Measurements from ENCODE around the gene TNRC6C. TPM values are rescaled to one million over a fixed set of nuclear protein-coding genes. Genes with fewer than 3 reads are reported as not detected.

TNRC6C gene
- total RNA-seq, 1 donor from 2014 or later, result 27.0 TPM

- H3K36me3 Mint-ChIP-seq, result peaks cover 28% of the 10 kb centered on the region
- H3K4me3 Mint-ChIP-seq, result no peak overlapping the region
- peaks cover 18% of the 10 kb centered on the region for H3K4me1 Mint-ChIP-seq
- no peak for DNase-seq (ENCODE audit: low spot score in 2 of 2, unreplicated experiment in 2 of 2)
- no peak overlapping the region for H3K27ac Mint-ChIP-seq
- peaks cover 9% of the 10 kb centered on the region for H3K9me3 Mint-ChIP-seq
- TF ChIP-seq, protein P1, sequence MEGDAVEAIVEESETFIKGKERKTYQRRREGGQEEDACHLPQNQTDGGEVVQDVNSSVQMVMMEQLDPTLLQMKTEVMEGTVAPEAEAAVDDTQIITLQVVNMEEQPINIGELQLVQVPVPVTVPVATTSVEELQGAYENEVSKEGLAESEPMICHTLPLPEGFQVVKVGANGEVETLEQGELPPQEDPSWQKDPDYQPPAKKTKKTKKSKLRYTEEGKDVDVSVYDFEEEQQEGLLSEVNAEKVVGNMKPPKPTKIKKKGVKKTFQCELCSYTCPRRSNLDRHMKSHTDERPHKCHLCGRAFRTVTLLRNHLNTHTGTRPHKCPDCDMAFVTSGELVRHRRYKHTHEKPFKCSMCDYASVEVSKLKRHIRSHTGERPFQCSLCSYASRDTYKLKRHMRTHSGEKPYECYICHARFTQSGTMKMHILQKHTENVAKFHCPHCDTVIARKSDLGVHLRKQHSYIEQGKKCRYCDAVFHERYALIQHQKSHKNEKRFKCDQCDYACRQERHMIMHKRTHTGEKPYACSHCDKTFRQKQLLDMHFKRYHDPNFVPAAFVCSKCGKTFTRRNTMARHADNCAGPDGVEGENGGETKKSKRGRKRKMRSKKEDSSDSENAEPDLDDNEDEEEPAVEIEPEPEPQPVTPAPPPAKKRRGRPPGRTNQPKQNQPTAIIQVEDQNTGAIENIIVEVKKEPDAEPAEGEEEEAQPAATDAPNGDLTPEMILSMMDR (IDR thresholded peaks at IDR 0.05; ENCODE audit: unreplicated experiment), result no peak
- no peaks in the 10 kb centered on the region for H3K27me3 Mint-ChIP-seq (ENCODE audit: low read depth)
Observed at GRCh38 chr17:78044280-78044835, 85.9 kb downstream of the TNRC6C start.

GRCh38 chr17:78045316-78045715, 86.8 kb downstream of the TNRC6C start:
- H3K9me3 Mint-ChIP-seq, result peaks cover 9% of the 10 kb centered on the region

GRCh38 chr17:78046923-78047322, 88.4 kb downstream of the TNRC6C start:
- Mint-ChIP-seq H3K4me1 (no peaks in the 10 kb centered on the region), H3K36me3 (peaks cover 50% of the 10 kb centered on the region), H3K27ac (no peak overlapping the region), H3K27me3 (ENCODE audit: low read depth) (no peaks in the 10 kb centered on the region), H3K4me3 (no peak overlapping the region), H3K9me3 (peaks cover 9% of the 10 kb centered on the region)
- TF ChIP-seq, protein P1 (IDR thresholded peaks at IDR 0.05; ENCODE audit: unreplicated experiment), result no peak
- no peak for DNase-seq (ENCODE audit: low spot score in 2 of 2, unreplicated experiment in 2 of 2)

More at GRCh38 chr17:78045316-78045715, 86.8 kb downstream of the TNRC6C start:
- no peak for DNase-seq (ENCODE audit: low spot score in 2 of 2, unreplicated experiment in 2 of 2)
- Mint-ChIP-seq H3K27ac (no peak overlapping the region), H3K4me3 (no peak overlapping the region), H3K36me3 (peaks cover 37% of the 10 kb centered on the region), H3K4me1 (peaks cover 10% of the 10 kb centered on the region), H3K27me3 (ENCODE audit: low read depth) (no peaks in the 10 kb centered on the region)
- TF ChIP-seq, protein P1 (IDR thresholded peaks at IDR 0.05; ENCODE audit: unreplicated experiment), result no peak

- H3K27me3 Mint-ChIP-seq (ENCODE audit: low read depth), result no peaks in the 10 kb centered on the region
- peaks cover 49% of the 10 kb centered on the region for H3K36me3 Mint-ChIP-seq
- no peak overlapping the region for H3K27ac Mint-ChIP-seq
- DNase-seq (ENCODE audit: low spot score in 2 of 2, unreplicated experiment in 2 of 2), result no peak
- H3K4me3 Mint-ChIP-seq, result no peak overlapping the region
- H3K4me1 Mint-ChIP-seq, result no peaks in the 10 kb centered on the region
- TF ChIP-seq, protein P1 (IDR thresholded peaks at IDR 0.05; ENCODE audit: unreplicated experiment), result no peak
- H3K9me3 Mint-ChIP-seq, result peaks cover 9% of the 10 kb centered on the region
Observed at GRCh38 chr17:78048346-78049292, 90.1 kb downstream of the TNRC6C start.

GRCh38 chr17:78049609-78050008, 91.1 kb downstream of the TNRC6C start:
- peaks cover 9% of the 10 kb centered on the region for H3K9me3 Mint-ChIP-seq
- H3K27ac Mint-ChIP-seq, result no peak overlapping the region
- H3K36me3 Mint-ChIP-seq, result peaks cover 47% of the 10 kb centered on the region
- no peak for DNase-seq (ENCODE audit: low spot score in 2 of 2, unreplicated experiment in 2 of 2)
- TF ChIP-seq, protein P1 (IDR thresholded peaks at IDR 0.05; ENCODE audit: unreplicated experiment), result no peak
- no peaks in the 10 kb centered on the region for H3K4me1 Mint-ChIP-seq
- no peaks in the 10 kb centered on the region for H3K27me3 Mint-ChIP-seq (ENCODE audit: low read depth)
- H3K4me3 Mint-ChIP-seq, result no peak overlapping the region
